Activated CD8-positive, alpha-beta T cell treated with anti-CD3 and anti-CD28 coated beads, Interleukin-2, amount 10 ng/mL, durations not matched to agents 7 days and 5 days (primary cell): ENCODE measurements around the gene TRIM10. TPM values are rescaled to one million over a fixed set of nuclear protein-coding genes. Genes with fewer than 3 reads are reported as not detected.
"Not testable (repeated sequence)": the region's sequence is repeated elsewhere in the genome, so short reads cannot be mapped to it uniquely, and the experiment has no call there.

Experiments
- ATAC-seq: fragments of 150-1000 bp; cut with Tn5 transposase; one replicate; pipeline ENCODE4 v1.10.0; 2021; ENCODE audit warnings: moderate library complexity
- CTCF ChIA-PET: fragments of 350-600 bp; sonication (Branson Sonifier 250); formaldehyde crosslinking; loops from one replicate; lab custom pipeline; 2021; ENCODE audit warnings: antibody characterized with exemption; lab: Charles Lee
- POLR2A ChIA-PET: fragments of 350-600 bp; sonication (Branson Sonifier 250); formaldehyde crosslinking; loops from one replicate; lab custom pipeline; 2021; ENCODE audit warnings: antibody characterized with exemption; lab: Charles Lee
- DNase-seq: peaks from one replicate; pipeline ENCODE4 v3.0.0-alpha.2; 2020
- H3K27ac Mint-ChIP-seq: one replicate; pipeline ENCODE4 v1.8.0; 2021; ENCODE audit warnings: mild to moderate bottlenecking, mixed read lengths
- H3K27me3 Mint-ChIP-seq: one replicate; pipeline ENCODE4 v1.8.0; 2021; ENCODE audit warnings: low read depth, mixed read lengths
- H3K36me3 Mint-ChIP-seq: one replicate; pipeline ENCODE4 v1.8.0; 2021; ENCODE audit warnings: low read depth, mixed read lengths
- H3K4me1 Mint-ChIP-seq: one replicate; pipeline ENCODE4 v1.8.0; 2021; ENCODE audit warnings: low read depth, mixed read lengths
- H3K4me3 Mint-ChIP-seq: one replicate; pipeline ENCODE4 v1.8.0; 2021; ENCODE audit warnings: mild to moderate bottlenecking, mixed read lengths
- H3K9me3 Mint-ChIP-seq: one replicate; pipeline ENCODE4 v1.8.0; 2022; ENCODE audit warnings: mixed read lengths; ENCODE audit not compliant: insufficient read depth
- total RNA-seq, 2 experiments: library from RNA; stranded (reverse); gene quantifications; one replicate each; pipeline ENCODE4 v1.2.3, GENCODE V29; 2021

Gene TRIM10
- total RNA-seq, 2 experiments from 2014 or later: not detected

GRCh38 chr6:30150671-30151395, 10.2 kb downstream of the TRIM10 start:
- POLR2A ChIA-PET: no interaction called here
- ATAC-seq: no peak
- H3K27ac Mint-ChIP-seq: no peak overlapping the region

GRCh38 chr6:30149858-30150550, 11.0 kb downstream of the TRIM10 start:
- CTCF ChIA-PET: no interaction called here
- peaks cover 29% of the 10 kb centered on the region for H3K27me3 Mint-ChIP-seq

More at GRCh38 chr6:30150671-30151395, 10.2 kb downstream of the TRIM10 start:
- Mint-ChIP-seq H3K4me3 (no peak overlapping the region), H3K4me1 (peaks cover 17% of the 10 kb centered on the region), H3K27me3 (peaks cover 24% of the 10 kb centered on the region), H3K36me3 (no peaks in the 10 kb centered on the region), H3K9me3 (no peaks in the 10 kb centered on the region)
- CTCF ChIA-PET: interaction anchor here (1.1 to 1.8 kb wide), 3 partner anchors 19 to 47 kb away, joined by 3 to 12 read pairs (median 4); no protein-coding TSS in a partner anchor
- DNase-seq: no peak

GRCh38 chr6:30149234-30149633, 11.8 kb downstream of the TRIM10 start:
- no peaks in the 10 kb centered on the region for H3K9me3 Mint-ChIP-seq
- no peak overlapping the region for H3K4me3 Mint-ChIP-seq
- DNase-seq (no peak), ATAC-seq (no peak)
- no peaks in the 10 kb centered on the region for H3K36me3 Mint-ChIP-seq
- no peak overlapping the region for H3K27ac Mint-ChIP-seq
- H3K4me1 Mint-ChIP-seq: peaks cover 17% of the 10 kb centered on the region
- H3K27me3 Mint-ChIP-seq: peaks cover 36% of the 10 kb centered on the region
- CTCF ChIA-PET: interaction anchor here (1.2 kb wide), 1 partner anchor 18 kb away, joined by 9 read pairs; no protein-coding TSS in a partner anchor
- POLR2A ChIA-PET: no interaction called here

More at GRCh38 chr6:30149858-30150550, 11.0 kb downstream of the TRIM10 start:
- Mint-ChIP-seq H3K9me3 (no peaks in the 10 kb centered on the region), H3K36me3 (no peaks in the 10 kb centered on the region), H3K4me1 (peaks cover 17% of the 10 kb centered on the region), H3K4me3 (no peak overlapping the region), H3K27ac (no peak overlapping the region)
- POLR2A ChIA-PET: interaction anchor here (0.6 kb wide), 1 partner anchor 11 kb away, joined by 3 read pairs; no protein-coding TSS in a partner anchor
- ATAC-seq (no peak), DNase-seq (no peak)

GRCh38 chr6:30147096-30147495, 13.9 kb downstream of the TRIM10 start:
- no peak overlapping the region for H3K4me3 Mint-ChIP-seq
- ChIA-PET POLR2A (no interaction called here), CTCF (interaction anchor here (0.6 to 2.0 kb wide), 4 partner anchors 15 to 44 kb away, joined by 3 to 8 read pairs (median 4); no protein-coding TSS in a partner anchor)
- H3K36me3 Mint-ChIP-seq: no peaks in the 10 kb centered on the region
- H3K27me3 Mint-ChIP-seq: peaks cover 43% of the 10 kb centered on the region
- ATAC-seq (no peak), DNase-seq (no peak)
- H3K9me3 Mint-ChIP-seq: no peaks in the 10 kb centered on the region
- H3K27ac Mint-ChIP-seq: no peak overlapping the region
- H3K4me1 Mint-ChIP-seq: peaks cover 17% of the 10 kb centered on the region

GRCh38 chr6:30145818-30146217, 15.2 kb downstream of the TRIM10 start:
- H3K36me3 Mint-ChIP-seq: no peaks in the 10 kb centered on the region
- peaks cover 9% of the 10 kb centered on the region for H3K4me1 Mint-ChIP-seq
- no peak overlapping the region for H3K4me3 Mint-ChIP-seq
- no peak overlapping the region for H3K27ac Mint-ChIP-seq
- DNase-seq (no peak), ATAC-seq (no peak)
- H3K9me3 Mint-ChIP-seq: no peaks in the 10 kb centered on the region
- CTCF ChIA-PET: interaction anchor here (4.2 kb wide), 1 partner anchor 14 kb away, joined by 38 read pairs; no protein-coding TSS in a partner anchor
- POLR2A ChIA-PET: no interaction called here
- peaks cover 51% of the 10 kb centered on the region for H3K27me3 Mint-ChIP-seq

- no peak overlapping the region for H3K27ac Mint-ChIP-seq
- H3K4me3 Mint-ChIP-seq: no peak overlapping the region
- ChIA-PET POLR2A (no interaction called here), CTCF (interaction anchor here (4.2 kb wide), 1 partner anchor 13 kb away, joined by 38 read pairs; no protein-coding TSS in a partner anchor)
- no peak for DNase-seq
- no peaks in the 10 kb centered on the region for H3K36me3 Mint-ChIP-seq
- H3K27me3 Mint-ChIP-seq: peaks cover 53% of the 10 kb centered on the region
- H3K4me1 Mint-ChIP-seq: peaks cover 7% of the 10 kb centered on the region
- no peak for ATAC-seq
- no peaks in the 10 kb centered on the region for H3K9me3 Mint-ChIP-seq
Measured at GRCh38 chr6:30144811-30145210, 16.2 kb downstream of the TRIM10 start.

GRCh38 chr6:30143780-30144179, 17.2 kb downstream of the TRIM10 start:
- Mint-ChIP-seq H3K27me3 (peaks cover 53% of the 10 kb centered on the region), H3K36me3 (no peaks in the 10 kb centered on the region), H3K9me3 (no peaks in the 10 kb centered on the region), H3K4me3 (no peak overlapping the region), H3K27ac (no peak overlapping the region), H3K4me1 (peaks cover 7% of the 10 kb centered on the region)
- ATAC-seq (no peak), DNase-seq (no peak)
- CTCF ChIA-PET: interaction anchor here (1.1 to 4.2 kb wide), 2 partner anchors 12 to 40 kb away, joined by 5 to 38 read pairs; no protein-coding TSS in a partner anchor
- POLR2A ChIA-PET: no interaction called here

GRCh38 chr6:30142665-30143064, 18.3 kb downstream of the TRIM10 start:
- Mint-ChIP-seq H3K9me3 (no peaks in the 10 kb centered on the region), H3K27me3 (peaks cover 58% of the 10 kb centered on the region)

GRCh38 chr6:30140240-30140639, 20.8 kb downstream of the TRIM10 start:
- CTCF ChIA-PET: interaction anchor here (1.5 kb wide), 1 partner anchor 9 kb away, joined by 9 read pairs; no protein-coding TSS in a partner anchor
- not testable (repeated sequence) for H3K36me3 Mint-ChIP-seq
- H3K27me3 Mint-ChIP-seq: peaks cover 59% of the 10 kb centered on the region

More at GRCh38 chr6:30142665-30143064, 18.3 kb downstream of the TRIM10 start:
- POLR2A ChIA-PET: no interaction called here
- CTCF ChIA-PET: interaction anchor here (1.1 to 4.2 kb wide), 2 partner anchors 11 to 39 kb away, joined by 5 to 38 read pairs; no protein-coding TSS in a partner anchor
- Mint-ChIP-seq H3K36me3 (no peaks in the 10 kb centered on the region), H3K27ac (no peak overlapping the region), H3K4me3 (no peak overlapping the region), H3K4me1 (peaks cover 7% of the 10 kb centered on the region)
- no peak for ATAC-seq
- no peak for DNase-seq

GRCh38 chr6:30136570-30137286, 24.3 kb downstream of the TRIM10 start:
- CTCF ChIA-PET: interaction anchor here (3.8 kb wide), 1 partner anchor 33 kb away, joined by 18 read pairs; no protein-coding TSS in a partner anchor
- no peak for ATAC-seq
- POLR2A ChIA-PET: no interaction called here

More at GRCh38 chr6:30140240-30140639, 20.8 kb downstream of the TRIM10 start:
- H3K27ac Mint-ChIP-seq, ATAC-seq, DNase-seq, H3K4me3 Mint-ChIP-seq, POLR2A ChIA-PET, H3K9me3 Mint-ChIP-seq: not testable (repeated sequence)
- H3K4me1 Mint-ChIP-seq: peaks cover 11% of the 10 kb centered on the region

GRCh38 chr6:30135757-30136156, 25.3 kb downstream of the TRIM10 start, which contains the start of gene TRIM40:
Gene TRIM40 (plus strand): TSS chr6:30136140. CDS start chr6:30137037, 897 bp downstream.
- peaks cover 49% of the 10 kb centered on the region for H3K27me3 Mint-ChIP-seq
- POLR2A ChIA-PET: no interaction called here
- H3K36me3 Mint-ChIP-seq: no peaks in the 10 kb centered on the region
- H3K27ac Mint-ChIP-seq: no peak within 1 kb of the TSS
- H3K9me3 Mint-ChIP-seq: no peaks in the 10 kb centered on the region
- H3K4me3 Mint-ChIP-seq: no peak within 1 kb of the TSS
- no peak for ATAC-seq
- no peak for DNase-seq
- CTCF ChIA-PET: interaction anchor here (7.6 kb wide), 1 partner anchor 32 kb away, joined by 248 read pairs; no protein-coding TSS in a partner anchor
- peaks cover 15% of the 10 kb centered on the region for H3K4me1 Mint-ChIP-seq

More at GRCh38 chr6:30136570-30137286, 24.3 kb downstream of the TRIM10 start:
- DNase-seq: no peak
- peaks cover 50% of the 10 kb centered on the region for H3K27me3 Mint-ChIP-seq
- no peaks in the 10 kb centered on the region for H3K36me3 Mint-ChIP-seq
- no peak overlapping the region for H3K4me3 Mint-ChIP-seq
- H3K4me1 Mint-ChIP-seq: peaks cover 11% of the 10 kb centered on the region
- H3K9me3 Mint-ChIP-seq: no peaks in the 10 kb centered on the region
- H3K27ac Mint-ChIP-seq: no peak overlapping the region
